Endothelial cell of umbilical vein (primary cell): ENCODE measurements around the gene HSPG2. TPM values are rescaled to one million over a fixed set of nuclear protein-coding genes. Genes with fewer than 3 reads are reported as not detected.

Experiments
- BruUV-seq: library from RNA; stranded (reverse); fragments of 400-500 nt; replicated peaks from 2 replicates; lab custom pipeline; 2021; lab: Mats Ljungman, UMichigan
- CTCF ChIA-PET: fragments of 300-600, 350-600 bp; sonication (Branson Sonifier 250); formaldehyde crosslinking; loops from one replicate; lab custom pipeline; 2021; ENCODE audit warnings: antibody characterized with exemption, inconsistent platforms; lab: Charles Lee
- POLR2A ChIA-PET: fragments of 300-600, 350-600 bp; sonication (Branson Sonifier 250); formaldehyde crosslinking; loops from one replicate; lab custom pipeline; 2021; ENCODE audit warnings: antibody characterized with exemption, inconsistent platforms; lab: Charles Lee
- DNase-seq: peaks from one replicate; pipeline ENCODE4 v3.0.0-alpha.2; 2011; ENCODE audit warnings: low read depth, low spot score
- FAIRE-seq: peaks from 2 replicates; lab custom pipeline; 2011; peaks lifted over from hg19 to GRCh38; lab: Jason Lieb, UNC
- H2AFZ ChIP-seq: 2 replicates; pipeline ENCODE4 v1.6.0; 2012; ENCODE audit warnings: low read depth, low read length, control low read depth, inconsistent platforms
- H3K27ac ChIP-seq: 2 replicates; pipeline ENCODE4 v1.5.1; 2011; ENCODE audit warnings: low read depth, mild to moderate bottlenecking, control low read depth, low read length, moderate library complexity; ENCODE audit not compliant: insufficient read depth
- H3K27me3 ChIP-seq, 2 experiments: 2 replicates each; pipeline versions ENCODE4 v1.6.0 to v1.6.1; 2011; ENCODE audit warnings: low read length in 2 of 2, mixed read lengths in 1 of 2; ENCODE audit not compliant: control insufficient read depth in 2 of 2, insufficient read depth in 2 of 2
- H3K36me3 ChIP-seq, 2 experiments: 2 replicates in 1 of 2; 3 replicates in 1 of 2; pipeline ENCODE4 v1.5.1; 2011; ENCODE audit warnings: low read length in 2 of 2, mild to moderate bottlenecking in 1 of 2, moderate library complexity in 1 of 2; ENCODE audit not compliant: control insufficient read depth in 2 of 2, insufficient read depth in 2 of 2; ENCODE audit errors: extremely low read depth in 1 of 2
- H3K4me1 ChIP-seq: 3 replicates; pipeline ENCODE4 v1.5.1; 2011; ENCODE audit warnings: mild to moderate bottlenecking, low read length; ENCODE audit not compliant: control insufficient read depth, insufficient read depth; ENCODE audit errors: extremely low read depth
- H3K4me2 ChIP-seq: 2 replicates; pipeline ENCODE4 v1.6.1; 2011; ENCODE audit warnings: low read length, control low read depth, mixed read lengths; ENCODE audit not compliant: insufficient read depth
- H3K4me3 ChIP-seq, 3 experiments: fragments of 200-600 bp in 1 of 3; sonication (generic), shearing (Covaris generic) in 1 of 3; replicated peaks in 1 of 3; 2 replicates each; pipeline ENCODE4 v1.5.1; 2011 to 2016; ENCODE audit warnings: control low read depth in 3 of 3, low read length in 3 of 3, mild to moderate bottlenecking in 2 of 3, inconsistent platforms in 1 of 3, low read depth in 1 of 3, moderate library complexity in 1 of 3; ENCODE audit not compliant: insufficient read depth in 1 of 3
- H3K79me2 ChIP-seq: 2 replicates; pipeline ENCODE4 v1.6.0; 2012; ENCODE audit warnings: low read length, inconsistent platforms; ENCODE audit not compliant: control insufficient read depth, insufficient read depth
- H3K9ac ChIP-seq: replicated peaks from 2 replicates; pipeline ENCODE3; 2011; ENCODE audit warnings: low read length, control low read depth; ENCODE audit not compliant: insufficient read depth; ENCODE audit errors: extremely low read depth
- H3K9me1 ChIP-seq: replicated peaks from 3 replicates; pipeline ENCODE4 v1.6.0; 2011; ENCODE audit warnings: mild to moderate bottlenecking, low read length; ENCODE audit not compliant: control insufficient read depth, insufficient read depth; ENCODE audit errors: extremely low read depth
- H3K9me3 ChIP-seq: replicated peaks from 2 replicates; pipeline ENCODE4 v1.5.1; 2012; ENCODE audit warnings: low read length, inconsistent platforms; ENCODE audit not compliant: control insufficient read depth, insufficient read depth
- H4K20me1 ChIP-seq: replicated peaks from 2 replicates; pipeline ENCODE3; 2011; ENCODE audit warnings: mild to moderate bottlenecking, low read length; ENCODE audit not compliant: control insufficient read depth, insufficient read depth; ENCODE audit errors: extremely low read depth
- EZH2 ChIP-seq: IDR thresholded peaks from 2 replicates; pipeline ENCODE4 v1.6.1; 2012; ENCODE audit warnings: borderline replicate concordance, low read depth, mild to moderate bottlenecking, moderate library complexity, low read length, inconsistent platforms; ENCODE audit not compliant: severe bottlenecking
- FOS ChIP-seq: IDR thresholded peaks from 2 replicates; pipeline ENCODE4 v1.6.1; 2011; ENCODE audit warnings: mild to moderate bottlenecking, low read length, moderate library complexity, borderline replicate concordance; ENCODE audit not compliant: insufficient read depth
- GATA2 ChIP-seq: IDR thresholded peaks from 2 replicates; pipeline ENCODE4 v1.7.0; 2011; ENCODE audit warnings: low read depth, mild to moderate bottlenecking, moderate library complexity, mixed read lengths, low read length; ENCODE audit not compliant: insufficient read length, insufficient read depth
- JUN ChIP-seq: IDR thresholded peaks from 2 replicates; pipeline ENCODE4 v1.6.1; 2011; ENCODE audit warnings: borderline replicate concordance, low read depth; ENCODE audit not compliant: insufficient read length, insufficient read depth
- MYC ChIP-seq: IDR thresholded peaks from one replicate; pipeline ENCODE4 v1.6.1; 2011; ENCODE audit warnings: mild to moderate bottlenecking, low read depth, low read length
- POLR2A ChIP-seq: IDR thresholded peaks from 2 replicates; pipeline ENCODE4 v1.6.1; 2012; ENCODE audit warnings: low read depth, mild to moderate bottlenecking, control low read depth, low read length
- POLR2AphosphoS5 ChIP-seq: IDR thresholded peaks from 2 replicates; pipeline ENCODE4 v1.6.1; 2012; ENCODE audit warnings: low read depth, mild to moderate bottlenecking, control low read depth, low read length, moderate library complexity; ENCODE audit not compliant: insufficient read depth
- dilution Hi-C: fragments of 300-500 bp; cut with MboI; formaldehyde crosslinking; loops from one replicate; pipeline ENCODE4 v1.15.0; 2019; ENCODE audit warnings: low sequenced_read_pairs; ENCODE audit not compliant: extremely low pct_ligation_motif_present
- intact Hi-C: fragments of 100-400 bp; cut with micrococcal nuclease; formaldehyde crosslinking; loops from one replicate; pipeline ENCODE4 v1.10.0; 2022
- polyA plus RNA-seq, 4 experiments: library from polyadenylated mRNA; depleted of rRNA in 3 of 4; stranded (reverse) in 3 of 4; unstranded in 1 of 4; fragments of >200 nt; gene quantifications; 2 replicates each; pipeline versions ENCODE4 v1.2.1 to v1.2.3, GENCODE V29; 2011 to 2012; ENCODE audit warnings: missing spikeins in 1 of 4
- total RNA-seq: library from RNA; stranded (reverse); gene quantifications from 2 replicates; pipeline ENCODE4 v1.2.3, GENCODE V29; 2021
- TF ChIP-seq, protein P1 (sequence below): IDR thresholded peaks from 2 replicates; pipeline ENCODE4 v1.6.1; 2011; ENCODE audit not compliant: insufficient read depth, insufficient read length
- TF ChIP-seq, protein P2 (sequence below), 2 donors: IDR thresholded peaks; 1 replicate in 1 of 2; 2 replicates in 1 of 2; pipeline ENCODE4 v1.5.1; 2011; ENCODE audit warnings: low read length in 2 of 2, mild to moderate bottlenecking in 2 of 2, moderate library complexity in 2 of 2, control low read depth in 1 of 2, inconsistent platforms in 1 of 2, low read depth in 1 of 2; ENCODE audit not compliant: insufficient read depth in 1 of 2; ENCODE audit errors: extremely low read depth in 1 of 2

The HSPG2 gene
- total and polyA plus RNA-seq, 2 donors (not counting 3 experiments of a cell fraction or from before 2014, with no cell fraction given), result 734 to 3,499 TPM

DNA sequence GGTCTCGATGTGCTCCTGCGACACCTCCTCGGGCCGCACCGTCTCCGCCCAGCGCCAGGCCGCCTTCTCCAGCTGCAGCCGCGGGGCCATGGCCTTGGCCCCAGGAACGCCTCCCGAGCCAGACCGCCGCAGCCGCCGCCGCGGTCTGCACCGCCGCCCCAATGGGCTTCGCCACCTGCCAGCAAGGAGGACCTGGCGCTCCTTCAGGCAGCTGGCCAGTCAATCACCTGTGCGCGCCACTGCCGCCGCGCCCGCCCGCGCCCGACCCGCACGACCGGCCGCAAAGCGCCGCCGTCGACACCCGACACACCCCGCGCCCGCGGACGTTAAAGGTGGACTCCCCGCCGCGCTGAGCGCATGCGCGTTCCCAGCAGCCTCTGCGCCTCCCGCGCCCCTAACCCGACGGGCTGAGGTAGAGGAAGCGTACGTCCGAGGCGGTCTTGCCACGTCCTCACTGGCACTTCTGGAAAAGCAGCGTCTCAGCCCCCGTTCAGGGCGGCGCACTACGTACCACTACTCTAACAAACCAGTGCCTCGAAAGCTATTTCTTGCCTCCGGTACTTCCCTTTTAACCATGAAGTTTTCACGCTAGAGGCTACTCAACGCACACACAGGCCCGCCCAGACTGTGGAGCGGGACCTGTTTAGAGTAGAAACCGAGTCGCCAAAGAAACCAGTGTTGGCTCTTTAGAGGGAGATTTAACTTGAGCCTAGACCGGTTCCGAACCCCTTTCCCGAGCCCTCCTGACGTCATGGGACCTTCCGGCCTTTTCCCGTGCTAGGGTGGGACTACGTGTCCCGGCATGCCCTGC, 154.0 kb downstream of the HSPG2 start, which contains the start of gene USP48:
TSS of gene USP48 (minus strand) at position 282 of the 811 bp plus-strand sequence. CDS start at position 90, 192 bp downstream.
- peak within 1 kb of the TSS; percentile 80 for H3K4me2 ChIP-seq
- dilution Hi-C loops (no loop called here), intact Hi-C loops (loop anchor here (1.0 to 5.0 kb wide), 5 partner anchors 32 to 242 kb away; partner anchors contain the start of gene HSPG2)
- TSS peak; percentile 89 for BruUV-seq
- no peaks in the 10 kb centered on the region for H3K9me3 ChIP-seq
- peak within 1 kb of the TSS; percentile 99 for H3K27ac ChIP-seq
- peak; percentile 96 for DNase-seq
- TF ChIP-seq JUN (peak; percentile 41), EZH2 (no peak), POLR2A (peak; percentile 97), MYC (peak; percentile 36), FOS (no peak), POLR2AphosphoS5 (peak; percentile 92), GATA2 (no peak)
- TF ChIP-seq, protein P1, sequence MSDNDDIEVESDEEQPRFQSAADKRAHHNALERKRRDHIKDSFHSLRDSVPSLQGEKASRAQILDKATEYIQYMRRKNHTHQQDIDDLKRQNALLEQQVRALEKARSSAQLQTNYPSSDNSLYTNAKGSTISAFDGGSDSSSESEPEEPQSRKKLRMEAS, result peak; percentile 41
- TF ChIP-seq, protein P2, sequence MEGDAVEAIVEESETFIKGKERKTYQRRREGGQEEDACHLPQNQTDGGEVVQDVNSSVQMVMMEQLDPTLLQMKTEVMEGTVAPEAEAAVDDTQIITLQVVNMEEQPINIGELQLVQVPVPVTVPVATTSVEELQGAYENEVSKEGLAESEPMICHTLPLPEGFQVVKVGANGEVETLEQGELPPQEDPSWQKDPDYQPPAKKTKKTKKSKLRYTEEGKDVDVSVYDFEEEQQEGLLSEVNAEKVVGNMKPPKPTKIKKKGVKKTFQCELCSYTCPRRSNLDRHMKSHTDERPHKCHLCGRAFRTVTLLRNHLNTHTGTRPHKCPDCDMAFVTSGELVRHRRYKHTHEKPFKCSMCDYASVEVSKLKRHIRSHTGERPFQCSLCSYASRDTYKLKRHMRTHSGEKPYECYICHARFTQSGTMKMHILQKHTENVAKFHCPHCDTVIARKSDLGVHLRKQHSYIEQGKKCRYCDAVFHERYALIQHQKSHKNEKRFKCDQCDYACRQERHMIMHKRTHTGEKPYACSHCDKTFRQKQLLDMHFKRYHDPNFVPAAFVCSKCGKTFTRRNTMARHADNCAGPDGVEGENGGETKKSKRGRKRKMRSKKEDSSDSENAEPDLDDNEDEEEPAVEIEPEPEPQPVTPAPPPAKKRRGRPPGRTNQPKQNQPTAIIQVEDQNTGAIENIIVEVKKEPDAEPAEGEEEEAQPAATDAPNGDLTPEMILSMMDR (IDR thresholded peaks at IDR 0.05; ENCODE audit: extremely low read depth in 1 of 2, insufficient read depth in 1 of 2, low read depth in 1 of 2, low read length in 2 of 2), result no peak
- no peaks in the 10 kb centered on the region for H4K20me1 ChIP-seq
- FAIRE-seq, result peak; percentile 72
- peak within 1 kb of the TSS; percentile 86 to 98 (median 97) for H3K4me3 ChIP-seq
- H3K9me1 ChIP-seq, result no peaks in the 10 kb centered on the region
- H3K27me3 ChIP-seq, result no peaks in the 10 kb centered on the region
- peak within 1 kb of the TSS; percentile 99 for H3K9ac ChIP-seq
- peak within 1 kb of the TSS; percentile 23 for H2AFZ ChIP-seq
- peaks cover 39% of the 10 kb centered on the region for H3K79me2 ChIP-seq
- CTCF ChIA-PET, result interaction anchor here (1.0 to 2.8 kb wide), 11 partner anchors 17 to 93 kb away, joined by 3 to 28 read pairs (median 8); no protein-coding TSS in a partner anchor
- peaks cover 6% of the 10 kb centered on the region for H3K4me1 ChIP-seq
- H3K36me3 ChIP-seq, result no peaks in the 10 kb centered on the region
- POLR2A ChIA-PET, result interaction anchor here (2.6 kb wide), 1 partner anchor 18 kb away, joined by 20 read pairs; no protein-coding TSS in a partner anchor
